GM12892 (cell line): ENCODE measurements around the gene ATP8B4.

ENCODE experiments used
- POLR2A ChIP-seq: IDR thresholded peaks from 2 replicates; pipeline ENCODE4 v1.6.1; 2011; ENCODE audit warnings: low read depth, low read length, control low read depth
- TAF1 ChIP-seq: IDR thresholded peaks from 2 replicates; pipeline ENCODE4 v1.6.1; 2011; ENCODE audit warnings: low read depth, mild to moderate bottlenecking, control low read depth, low read length, borderline replicate concordance

DNA sequence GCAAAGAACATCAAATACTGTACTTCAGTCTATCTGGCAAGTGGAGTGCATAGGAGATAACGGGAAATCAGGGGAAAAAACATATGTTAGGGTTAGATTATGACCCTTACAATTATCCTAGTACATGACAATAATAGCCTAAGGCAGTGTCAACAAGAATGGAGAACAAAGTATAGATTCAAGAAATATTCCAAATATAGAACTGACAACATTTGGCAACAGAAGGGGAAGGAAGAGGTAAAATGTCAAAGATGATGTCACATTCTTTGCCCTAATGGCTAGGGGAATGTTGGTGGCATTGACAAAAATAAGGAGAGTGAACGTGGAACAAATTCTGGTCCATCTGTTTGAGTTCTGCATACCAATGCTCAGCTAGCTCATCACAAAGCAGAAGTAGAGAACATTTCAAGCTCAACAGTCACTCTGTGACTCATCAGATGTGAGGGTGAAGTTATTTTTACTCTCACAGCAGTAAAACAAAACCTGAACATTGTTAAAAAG, 15.5 kb upstream of the ATP8B4 start:
- TF ChIP-seq POLR2A: no peak
- no peak for TF ChIP-seq TAF1
